ENCODE results near the gene RETREG1. TPM values are rescaled to one million over a fixed set of nuclear protein-coding genes. Genes with fewer than 3 reads are reported as not detected.

RETREG1 gene
- total and polyA plus RNA-seq, 2 of the 13 experiments (the other 11 are each of a cell fraction or from before 2014, with no cell fraction given): 0.07 TPM; not detected in 1

- no peak for TF ChIP-seq ZNF615 (CRISPR knock-in tag; IDR thresholded peaks at IDR 0.05; ENCODE audit: borderline replicate concordance)
- TF ChIP-seq TIGD3 (CRISPR knock-in tag; IDR thresholded peaks at IDR 0.05; ENCODE audit: borderline replicate concordance): no peak; the same call in 1 of the 2 replicates
- no peak for TF ChIP-seq TOPORS (CRISPR knock-in tag; IDR thresholded peaks at IDR 0.05)
- TF ChIP-seq ZNF121 (CRISPR knock-in tag; IDR thresholded peaks at IDR 0.05): no peak; the same call in 1 of the 2 replicates
- no peak for TF ChIP-seq TRIM24 (CRISPR knock-in tag; IDR thresholded peaks at IDR 0.05)
- no peak for TF ChIP-seq RELA (CRISPR knock-in tag; IDR thresholded peaks at IDR 0.05)
- TF ChIP-seq ZNF30 (CRISPR knock-in tag; IDR thresholded peaks at IDR 0.05): no peak
- TF ChIP-seq HNF4G (IDR thresholded peaks at IDR 0.05; ENCODE audit: borderline replicate concordance, low read depth, low read length): no peak
- TF ChIP-seq HNF4G (CRISPR knock-in tag; IDR thresholded peaks at IDR 0.05; ENCODE audit: borderline replicate concordance, low read depth): peak; percentile 76; the same call in 1 of the 2 replicates
- peak; percentile 60 for TF ChIP-seq GMEB2 (CRISPR knock-in tag; IDR thresholded peaks at IDR 0.05; ENCODE audit: low read depth)
- peak; percentile 76 for TF ChIP-seq U2AF1 (optimal IDR thresholded peaks at IDR 0.05; ENCODE audit: low read depth, low read length)
- TF ChIP-seq ZNF446 (CRISPR knock-in tag; IDR thresholded peaks at IDR 0.05): peak; percentile 89; the same call in 1 of the 2 replicates
- TF ChIP-seq NRL (CRISPR knock-in tag; IDR thresholded peaks at IDR 0.05; ENCODE audit: borderline replicate concordance): peak; percentile 87; the same call in 1 of the 2 replicates
- peak; percentile 42; the same call in 1 of the 2 replicates for TF ChIP-seq SALL2 (CRISPR knock-in tag; IDR thresholded peaks at IDR 0.05)
- TF ChIP-seq ZNF430 (CRISPR knock-in tag; IDR thresholded peaks at IDR 0.05): 0 out of 2 replicates have a peak, but pooled peaks have one; percentile 72
- peak; percentile 33; the same call in 1 of the 2 replicates for TF ChIP-seq FOSL2 (CRISPR knock-in tag; IDR thresholded peaks at IDR 0.05)
- 0 out of 2 replicates have a peak, but pooled peaks have one; percentile 24 for TF ChIP-seq STAT6 (CRISPR knock-in tag; IDR thresholded peaks at IDR 0.05; ENCODE audit: borderline replicate concordance)
- TF ChIP-seq ZNF205 (CRISPR knock-in tag; IDR thresholded peaks at IDR 0.05): peak; percentile 54; the same call in 1 of the 2 replicates
- TF ChIP-seq ZNF788 (CRISPR knock-in tag; IDR thresholded peaks at IDR 0.05; ENCODE audit: borderline replicate concordance): peak; percentile 58
- peak; percentile 72; the same call in 1 of the 2 replicates for TF ChIP-seq SNAI1 (CRISPR knock-in tag; IDR thresholded peaks at IDR 0.05; ENCODE audit: borderline replicate concordance)
- TF ChIP-seq HDAC1 (CRISPR knock-in tag; IDR thresholded peaks at IDR 0.05): peak; percentile 98
- no peak for TF ChIP-seq CREBL2 (CRISPR knock-in tag; IDR thresholded peaks at IDR 0.05; ENCODE audit: borderline replicate concordance)
- TF ChIP-seq MYC (CRISPR knock-in tag; IDR thresholded peaks at IDR 0.05; ENCODE audit: borderline replicate concordance): peak; percentile 58; the same call in 1 of the 2 replicates
Observed at GRCh38 chr5:16465544-16466432, 151.0 kb downstream of the RETREG1 start, which contains the start of gene ZNF622 (continued).

Measured in HepG2 (cell line).